Neural progenitor cell (in vitro differentiated cells): ENCODE results near the gene RUFY4.

Source experiments
- CTCF ChIP-seq: fragments of 200-600 bp; sonication (generic); IDR thresholded peaks from 2 replicates; pipeline ENCODE4 v1.5.1; 2017; ENCODE audit warnings: antibody characterized with exemption, mild to moderate bottlenecking
- EZH2phosphoT487 ChIP-seq: fragments of 200-600 bp; sonication (generic); IDR thresholded peaks from 2 replicates; pipeline ENCODE4 v1.6.1; 2017; ENCODE audit warnings: antibody characterized with exemption

- TF ChIP-seq CTCF (no peak), EZH2phosphoT487 (no peak)
These were observed 69.0 kb downstream of the RUFY4 start for GRCh38 chr2:218138047-218138446.
